GM12873 (cell line): ENCODE measurements around the gene RB1.

Experiments used
- TF ChIP-seq, protein P1 (sequence below): IDR thresholded peaks from 2 replicates; pipeline ENCODE4 v1.5.1; 2012; ENCODE audit warnings: low read depth, mild to moderate bottlenecking, moderate library complexity, low read length, control low read depth; ENCODE audit not compliant: insufficient read depth; ENCODE audit errors: missing control alignments

Gene RB1

DNA sequence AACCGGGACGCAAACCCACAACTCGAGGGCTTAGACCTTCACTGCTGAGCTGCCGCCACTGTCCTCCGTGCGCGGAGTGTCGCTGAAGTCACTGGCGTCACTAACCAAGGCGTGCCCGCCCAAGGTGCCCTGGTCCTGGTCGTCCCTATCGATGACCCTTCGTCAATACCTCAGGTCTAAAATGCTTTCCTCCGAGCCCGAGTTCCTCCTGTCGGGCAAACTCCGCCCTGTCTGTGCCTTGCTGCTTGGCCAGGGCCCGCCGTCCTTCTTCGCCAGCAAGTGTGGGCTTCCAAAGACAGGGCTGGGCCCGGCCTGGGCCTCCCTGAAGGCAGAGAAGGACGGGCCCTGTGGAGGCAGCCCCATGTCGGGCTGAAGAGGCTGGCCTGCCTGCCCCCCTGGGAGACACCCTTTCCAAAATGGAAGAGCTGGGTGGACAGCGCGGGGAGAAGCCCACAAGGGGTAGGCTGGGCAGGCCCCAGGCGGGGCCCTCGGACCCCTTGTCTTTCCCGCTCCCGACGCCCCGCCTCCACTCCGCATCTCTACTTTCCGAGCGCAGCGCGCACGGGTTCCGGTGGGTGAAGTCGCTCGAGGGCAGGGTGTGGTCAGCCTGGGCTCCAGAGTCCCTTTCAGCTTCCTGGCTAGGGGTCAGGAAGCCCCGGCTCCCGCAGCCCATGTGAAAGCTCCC, 13.4 kb downstream of the RB1 start:
- TF ChIP-seq, protein P1, sequence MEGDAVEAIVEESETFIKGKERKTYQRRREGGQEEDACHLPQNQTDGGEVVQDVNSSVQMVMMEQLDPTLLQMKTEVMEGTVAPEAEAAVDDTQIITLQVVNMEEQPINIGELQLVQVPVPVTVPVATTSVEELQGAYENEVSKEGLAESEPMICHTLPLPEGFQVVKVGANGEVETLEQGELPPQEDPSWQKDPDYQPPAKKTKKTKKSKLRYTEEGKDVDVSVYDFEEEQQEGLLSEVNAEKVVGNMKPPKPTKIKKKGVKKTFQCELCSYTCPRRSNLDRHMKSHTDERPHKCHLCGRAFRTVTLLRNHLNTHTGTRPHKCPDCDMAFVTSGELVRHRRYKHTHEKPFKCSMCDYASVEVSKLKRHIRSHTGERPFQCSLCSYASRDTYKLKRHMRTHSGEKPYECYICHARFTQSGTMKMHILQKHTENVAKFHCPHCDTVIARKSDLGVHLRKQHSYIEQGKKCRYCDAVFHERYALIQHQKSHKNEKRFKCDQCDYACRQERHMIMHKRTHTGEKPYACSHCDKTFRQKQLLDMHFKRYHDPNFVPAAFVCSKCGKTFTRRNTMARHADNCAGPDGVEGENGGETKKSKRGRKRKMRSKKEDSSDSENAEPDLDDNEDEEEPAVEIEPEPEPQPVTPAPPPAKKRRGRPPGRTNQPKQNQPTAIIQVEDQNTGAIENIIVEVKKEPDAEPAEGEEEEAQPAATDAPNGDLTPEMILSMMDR: no peak

DNA sequence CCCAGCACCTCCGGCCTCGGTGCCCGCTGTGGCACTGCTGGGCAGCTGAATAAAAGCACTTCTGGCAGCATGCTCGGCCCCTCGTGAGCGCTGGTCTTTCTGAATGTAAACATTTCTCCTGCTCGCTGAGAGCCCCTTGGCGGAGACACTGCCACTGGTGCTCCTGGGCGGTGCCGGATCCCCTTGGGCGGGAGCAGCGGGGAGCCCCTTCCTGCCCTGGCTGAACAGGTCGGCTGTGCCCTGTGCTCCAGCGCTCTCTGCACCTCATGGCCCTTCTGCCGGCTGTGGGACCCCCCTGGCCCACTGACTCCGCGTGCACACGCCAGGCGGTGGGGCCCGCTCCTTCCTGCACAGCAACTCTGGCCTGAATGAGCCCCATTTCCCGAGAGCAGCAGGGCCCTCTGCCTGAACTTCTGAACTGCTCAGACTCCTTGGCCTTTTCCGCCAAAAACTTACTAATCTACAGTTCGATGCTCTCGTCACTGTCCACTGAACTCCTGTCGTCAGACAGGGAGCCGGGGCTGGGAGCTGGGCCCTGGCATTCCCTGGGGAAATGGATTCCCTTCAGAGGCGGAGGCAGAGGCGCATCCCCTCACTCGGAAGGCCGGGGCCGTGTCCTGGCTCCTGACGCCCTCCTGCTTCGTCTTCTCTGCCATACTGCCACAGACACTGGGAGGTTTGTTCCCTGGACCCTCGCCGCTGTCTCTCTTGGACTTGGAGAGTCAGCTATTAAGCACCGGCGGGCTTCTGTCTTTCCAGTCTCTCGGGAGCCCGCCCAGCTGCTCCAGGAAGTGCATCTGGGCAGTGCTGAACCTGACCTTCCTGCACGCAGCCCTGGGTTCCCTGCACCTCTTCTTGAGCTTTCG, 14.2 kb downstream of the RB1 start:
- TF ChIP-seq, protein P1: no peak

DNA sequence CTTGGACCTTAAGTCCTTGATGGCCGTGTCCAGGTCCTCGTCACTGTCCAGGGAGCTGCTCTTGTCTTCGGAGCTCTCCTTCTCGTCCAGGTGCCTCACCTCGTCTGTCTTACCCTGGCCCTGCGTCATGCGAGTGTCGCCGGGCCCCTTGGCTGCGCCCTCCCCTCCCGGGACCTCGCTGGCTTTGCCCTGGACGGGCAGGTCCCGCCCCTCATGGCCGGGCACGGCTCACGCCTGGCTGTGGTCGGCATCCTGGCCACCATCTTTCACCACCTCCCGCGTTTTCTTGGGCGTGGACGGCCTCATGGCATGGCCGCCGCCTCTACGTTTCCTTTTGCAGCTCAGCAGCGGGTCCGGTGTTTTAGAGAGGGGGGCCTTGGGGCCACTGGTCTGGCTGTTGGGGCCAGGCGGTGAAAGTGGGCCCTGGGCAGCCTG, 14.8 kb downstream of the RB1 start:
- TF ChIP-seq, protein P1: no peak

DNA sequence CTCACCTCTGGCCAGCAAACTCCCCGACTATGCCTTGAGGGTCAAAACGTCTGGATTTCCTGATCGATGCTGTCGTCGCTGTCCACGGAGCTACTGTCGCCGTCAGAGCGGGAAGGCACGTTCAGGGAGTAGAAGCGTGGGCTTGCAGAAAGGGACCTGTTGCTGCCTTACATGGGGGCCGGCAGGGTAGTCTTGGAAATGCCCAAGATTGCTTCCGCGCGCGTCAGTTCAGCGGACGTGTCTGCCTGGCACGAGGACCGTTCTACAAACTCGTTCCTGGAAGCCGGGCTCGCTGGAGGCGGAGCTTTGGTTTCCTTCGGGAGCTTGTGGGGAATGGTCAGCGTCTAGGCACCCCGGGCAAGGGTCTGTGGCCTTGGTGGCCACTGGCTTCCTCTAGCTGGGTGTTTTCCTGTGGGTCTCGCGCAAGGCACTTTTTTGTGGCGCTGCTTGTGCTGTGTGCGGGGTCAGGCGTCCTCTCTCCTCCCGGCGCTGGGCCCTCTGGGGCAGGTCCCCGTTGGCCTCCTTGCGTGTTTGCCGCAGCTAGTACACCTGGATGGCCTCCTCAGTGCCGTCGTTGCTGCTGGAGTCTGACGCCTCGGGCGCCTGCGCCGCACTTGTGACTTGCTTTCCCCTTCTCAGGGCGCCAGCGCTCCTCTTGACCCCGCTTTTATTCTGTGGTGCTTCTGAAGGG, 15.4 kb downstream of the RB1 start:
- TF ChIP-seq, protein P1: no peak

DNA sequence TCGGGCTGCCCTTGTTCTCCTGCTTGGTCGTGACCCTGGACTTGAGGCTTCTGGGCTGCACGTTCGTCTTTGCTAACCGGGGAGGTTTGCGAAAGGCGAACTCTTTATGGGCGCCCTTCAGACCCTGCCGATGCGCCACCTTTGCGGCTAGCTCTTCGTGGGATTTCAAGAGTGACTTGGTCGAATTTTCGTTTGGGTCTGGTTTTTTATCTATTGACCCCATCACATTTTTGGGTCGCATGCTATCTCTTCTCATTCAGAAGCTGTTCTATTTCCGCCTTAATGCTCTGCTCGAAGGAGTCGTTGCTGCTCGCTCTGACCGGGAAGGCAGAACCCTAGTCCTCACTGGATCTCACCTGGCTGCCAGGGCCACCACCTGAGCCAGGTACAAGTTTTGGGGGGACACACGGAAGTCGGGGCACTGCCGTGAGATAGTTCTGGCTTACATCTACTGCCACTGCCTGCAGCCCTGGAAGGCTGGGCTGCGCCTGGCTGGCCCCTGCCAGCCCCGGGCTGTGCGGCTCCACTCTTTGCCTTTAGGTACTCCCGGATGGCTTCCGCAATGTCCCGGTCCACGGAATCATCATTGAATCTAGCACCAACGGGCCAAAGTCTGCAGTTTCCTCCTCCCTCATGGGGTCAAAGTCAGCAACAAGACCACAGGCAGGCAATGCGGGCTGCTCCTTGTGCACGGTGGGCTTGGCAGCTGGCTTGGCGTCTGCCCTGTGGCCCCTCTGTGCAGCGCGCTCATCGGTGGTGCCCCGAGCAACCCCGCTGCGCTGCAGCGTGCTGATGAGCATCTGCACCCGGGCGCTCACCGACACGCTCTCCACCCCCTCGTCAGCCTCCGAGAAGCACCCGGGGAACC, 16.2 kb downstream of the RB1 start:
- TF ChIP-seq, protein P1: no peak

DNA sequence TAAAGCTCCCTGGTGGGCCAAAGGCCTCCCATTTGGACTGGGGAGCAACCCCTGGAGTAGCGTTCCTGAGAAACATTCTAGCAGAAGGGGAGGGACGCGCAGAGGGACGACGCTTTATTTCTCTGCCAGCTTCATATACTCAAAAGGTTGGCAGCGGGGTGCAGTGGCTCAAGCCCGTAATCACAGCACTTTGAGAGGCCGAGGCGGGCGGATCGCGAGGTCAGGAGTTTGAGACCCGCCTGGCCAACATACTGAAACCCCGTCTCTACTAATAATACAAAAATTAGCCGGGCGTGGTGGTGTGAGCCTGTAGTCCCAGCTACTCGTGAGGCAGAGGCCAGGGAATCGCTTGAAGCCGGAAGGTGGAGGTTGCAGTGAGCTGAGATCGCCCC, 16.8 kb downstream of the RB1 start:
- TF ChIP-seq, protein P1: no peak
